Liver (tissue), 9 donors: ENCODE measurements around the gene RGCC. TPM values are rescaled to one million over a fixed set of nuclear protein-coding genes. Genes with fewer than 3 reads are reported as not detected.

ENCODE experiments used
- DNase-seq: peaks from one replicate; pipeline ENCODE4 v3.0.0-alpha.2; 2017; ENCODE audit warnings: low spot score
- H3K27ac ChIP-seq, 2 donors: one replicate each; pipeline ENCODE4 v1.7.0; 2013; ENCODE audit warnings: inconsistent platforms in 2 of 2, low read length in 2 of 2, control low read depth in 1 of 2, low read depth in 1 of 2, mild to moderate bottlenecking in 1 of 2
- H3K27me3 ChIP-seq, 4 donors: one replicate each; pipeline versions ENCODE4 v1.6.1 to v1.7.0; 2013; ENCODE audit warnings: low read length in 3 of 4, inconsistent platforms in 1 of 4, mild to moderate bottlenecking in 1 of 4, moderate library complexity in 1 of 4; ENCODE audit not compliant: control insufficient read depth in 4 of 4, insufficient read depth in 4 of 4
- H3K36me3 ChIP-seq, 4 donors: one replicate each; pipeline versions ENCODE4 v1.6.1 to v1.7.0; 2013; ENCODE audit warnings: low read length in 3 of 4, mild to moderate bottlenecking in 3 of 4, low read depth in 1 of 4, moderate library complexity in 1 of 4; ENCODE audit not compliant: control insufficient read depth in 4 of 4, insufficient read depth in 3 of 4
- H3K4me1 ChIP-seq, 4 donors: one replicate each; pipeline versions ENCODE4 v1.6.1 to v1.7.0; 2013; ENCODE audit warnings: low read length in 3 of 4, mild to moderate bottlenecking in 3 of 4, moderate library complexity in 1 of 4; ENCODE audit not compliant: control insufficient read depth in 4 of 4, insufficient read depth in 4 of 4
- H3K4me3 ChIP-seq, 3 donors: one replicate each; pipeline versions ENCODE4 v1.6.1 to v1.7.0; 2013; ENCODE audit warnings: low read length in 3 of 3, control low read depth in 1 of 3, low read depth in 1 of 3, mild to moderate bottlenecking in 1 of 3
- H3K9ac ChIP-seq, 2 donors: one replicate each; pipeline ENCODE4 v1.7.0; 2013; ENCODE audit warnings: low read length in 2 of 2, mild to moderate bottlenecking in 2 of 2, moderate library complexity in 2 of 2, control low read depth in 1 of 2, low read depth in 1 of 2
- H3K9me3 ChIP-seq, 4 donors: one replicate each; pipeline versions ENCODE4 v1.6.1 to v1.7.0; 2013; ENCODE audit warnings: low read length in 3 of 4; ENCODE audit not compliant: control insufficient read depth in 4 of 4
- ATF3 ChIP-seq: IDR thresholded peaks from 2 replicates; pipeline ENCODE4 v1.6.1; 2016; ENCODE audit warnings: antibody characterized with exemption
- CTCF ChIP-seq: fragments of 150-350 bp; IDR thresholded peaks from 2 replicates; pipeline ENCODE4 v1.5.1; 2017; ENCODE audit warnings: improper control_type of control experiment, low read depth, low read length; ENCODE audit not compliant: missing input control
- EGR1 ChIP-seq, 2 donors: IDR thresholded peaks; 2 replicates each; pipeline ENCODE4 v1.6.1; 2016 to 2018; ENCODE audit warnings: antibody characterized with exemption in 2 of 2, low read depth in 2 of 2
- FOXA1 ChIP-seq: IDR thresholded peaks from 2 replicates; pipeline ENCODE4 v1.6.1; 2016; ENCODE audit warnings: antibody characterized with exemption
- FOXA2 ChIP-seq: IDR thresholded peaks from 2 replicates; pipeline ENCODE4 v1.6.1; 2016; ENCODE audit warnings: antibody characterized with exemption
- GABPA ChIP-seq, 2 donors: IDR thresholded peaks in 1 of 2; conservative IDR thresholded peaks in 1 of 2; 2 replicates each; pipeline ENCODE4 v1.6.1; 2016; ENCODE audit warnings: antibody characterized with exemption in 2 of 2, mild to moderate bottlenecking in 1 of 2, moderate library complexity in 1 of 2
- HNF4A ChIP-seq, 2 donors: conservative IDR thresholded peaks; 2 replicates each; pipeline ENCODE4 v1.6.1; 2016; ENCODE audit warnings: antibody characterized with exemption in 2 of 2, mild to moderate bottlenecking in 2 of 2
- HNF4G ChIP-seq: IDR thresholded peaks from 2 replicates; pipeline ENCODE4 v1.6.1; 2016; ENCODE audit warnings: antibody characterized with exemption
- JUND ChIP-seq, 2 donors: IDR thresholded peaks; 2 replicates each; pipeline ENCODE4 v1.6.1; 2016; ENCODE audit warnings: antibody characterized with exemption in 2 of 2
- MAX ChIP-seq: IDR thresholded peaks from 2 replicates; pipeline ENCODE4 v1.6.1; 2016; ENCODE audit warnings: antibody characterized with exemption
- NR2F2 ChIP-seq: IDR thresholded peaks from 2 replicates; pipeline ENCODE4 v1.6.1; 2016; ENCODE audit warnings: antibody characterized with exemption
- RAD21 ChIP-seq, 2 donors: IDR thresholded peaks; 2 replicates each; pipeline ENCODE4 v1.6.1; 2016; ENCODE audit warnings: antibody characterized with exemption in 2 of 2, mild to moderate bottlenecking in 2 of 2
- REST ChIP-seq: IDR thresholded peaks from 2 replicates; pipeline ENCODE4 v1.6.1; 2016; ENCODE audit warnings: antibody characterized with exemption, mild to moderate bottlenecking
- RXRA ChIP-seq, 2 donors: IDR thresholded peaks; 2 replicates each; pipeline ENCODE4 v1.6.1; 2017 to 2018; ENCODE audit warnings: antibody characterized with exemption in 2 of 2, mild to moderate bottlenecking in 1 of 2
- SP1 ChIP-seq: IDR thresholded peaks from 2 replicates; pipeline ENCODE4 v1.6.1; 2018; ENCODE audit warnings: antibody characterized with exemption, mild to moderate bottlenecking
- TAF1 ChIP-seq: conservative IDR thresholded peaks from 2 replicates; pipeline ENCODE4 v1.6.1; 2016; ENCODE audit warnings: antibody characterized with exemption, mild to moderate bottlenecking
- YY1 ChIP-seq: IDR thresholded peaks from 2 replicates; pipeline ENCODE4 v1.6.1; 2016; ENCODE audit warnings: antibody characterized with exemption, mild to moderate bottlenecking
- WGBS: extraction: QIAGEN DNeasy Blood & Tissue Kit; methylation state at CpG from one replicate; pipeline ENCODE4 v1.1.7; 2013; 5-methylcytosine and 5-hydroxymethylcytosine counted together
- polyA plus RNA-seq, 2 donors: library from polyadenylated mRNA; stranded (reverse) in 1 of 2; unstranded in 1 of 2; fragments of 200-250 nt in 1 of 2; fragments of >200 nt in 1 of 2; fragmentation: Nextera tagmentation in 1 of 2; extraction: Ambion mirVana in 1 of 2; gene quantifications; one replicate each; pipeline versions ENCODE4 v1.2.1 to v1.2.3, GENCODE V29; 2013 to 2015
- total RNA-seq, 2 donors: library from RNA; depleted of rRNA; stranded (reverse); fragments of >200 nt; gene quantifications; one replicate each; pipeline ENCODE4 v1.2.3, GENCODE V29; 2014
- donor health status: healthy.
- donor health status: healthy.
- donor health status: healthy.
- donor health status: healthy.
- donor health status: healthy.

The RGCC gene
- total and polyA plus RNA-seq, 4 donors, result 0.59 to 96.7 (median 1.3) TPM

GRCh38 chr13:41501281-41501680, 43.9 kb downstream of the RGCC start:
- Histone ChIP-seq H3K27ac (no peak overlapping the region), H3K9me3 (peaks cover 0 to 4% (median 2%) of the 10 kb centered on the region in 4 donors), H3K27me3 (no peaks in the 10 kb centered on the region), H3K4me3 (no peak overlapping the region), H3K9ac (no peak overlapping the region), H3K4me1 (no peaks in the 10 kb centered on the region), H3K36me3 (no peaks in the 10 kb centered on the region)
- DNase-seq, result no peak
- no peak for TF ChIP-seq NR2F2
- no peak for TF ChIP-seq JUND (IDR thresholded peaks at IDR 0.05)
- no peak for TF ChIP-seq YY1
- TF ChIP-seq ATF3, result no peak
- TF ChIP-seq MAX, result no peak
- TF ChIP-seq FOXA1, result no peak
- TF ChIP-seq HNF4G, result no peak
- TF ChIP-seq TAF1, result no peak
- no peak for TF ChIP-seq RXRA (IDR thresholded peaks at IDR 0.05)
- no peak for TF ChIP-seq GABPA (IDR thresholded peaks at IDR 0.05 in 1 of 2, conservative IDR thresholded peaks at IDR 0.05 in 1 of 2)
- no peak for TF ChIP-seq RAD21 (IDR thresholded peaks at IDR 0.05)
- no peak for TF ChIP-seq HNF4A (conservative IDR thresholded peaks at IDR 0.05)
- TF ChIP-seq FOXA2, result no peak
- TF ChIP-seq SP1, result no peak
- WGBS, result 78% methylated on average over 4 of the region's 4 CpGs

GRCh38 chr13:41502031-41502430, 44.7 kb downstream of the RGCC start:
- no peak overlapping the region for H3K27ac ChIP-seq

More at GRCh38 chr13:41502031-41502430, 44.7 kb downstream of the RGCC start:
- no peak overlapping the region for H3K9ac ChIP-seq
- no peak overlapping the region for H3K4me3 ChIP-seq
- no peaks in the 10 kb centered on the region for H3K4me1 ChIP-seq
- peaks cover 0 to 4% (median 2%) of the 10 kb centered on the region in 4 donors for H3K9me3 ChIP-seq
- no peak for TF ChIP-seq CTCF
- no peak for TF ChIP-seq FOXA2
- TF ChIP-seq NR2F2, result no peak
- TF ChIP-seq YY1, result no peak
- TF ChIP-seq HNF4A (conservative IDR thresholded peaks at IDR 0.05), result no peak
- TF ChIP-seq MAX, result no peak
- TF ChIP-seq FOXA1, result no peak
- TF ChIP-seq TAF1, result no peak
- no peak for TF ChIP-seq RAD21 (IDR thresholded peaks at IDR 0.05)
- no peak for TF ChIP-seq GABPA (IDR thresholded peaks at IDR 0.05 in 1 of 2, conservative IDR thresholded peaks at IDR 0.05 in 1 of 2)
- no peak for TF ChIP-seq JUND (IDR thresholded peaks at IDR 0.05)
- TF ChIP-seq HNF4G, result no peak
- no peak for TF ChIP-seq EGR1 (IDR thresholded peaks at IDR 0.05; ENCODE audit: low read depth in 2 of 2)
- no peak for TF ChIP-seq REST
- no peaks in the 10 kb centered on the region for H3K27me3 ChIP-seq
- DNase-seq, result no peak
- H3K36me3 ChIP-seq, result no peaks in the 10 kb centered on the region
- WGBS, result 82% methylated on average over 5 of the region's 5 CpGs
